Keratinocyte (primary cell): ENCODE results near the gene WDR82. TPM values are rescaled to one million over a fixed set of nuclear protein-coding genes. Genes with fewer than 3 reads are reported as not detected.
A peak's percentile ranks its signal among the peaks of the same experiment; 100 is the strongest.

Experiments
- DNase-seq: peaks from one replicate; pipeline ENCODE4 v3.0.0-alpha.2; 2011; ENCODE audit warnings: low read depth, missing footprints, low spot score
- FAIRE-seq: peaks from 2 replicates; lab custom pipeline; 2011; peaks lifted over from hg19 to GRCh38; lab: Jason Lieb, UNC
- H2AFZ ChIP-seq: 2 replicates; pipeline ENCODE4 v1.6.0; 2012; ENCODE audit warnings: low read length, control low read depth, inconsistent platforms; ENCODE audit not compliant: control insufficient read depth
- H3K27ac ChIP-seq: 2 replicates; pipeline ENCODE4 v1.5.1; 2011; ENCODE audit warnings: low read length; ENCODE audit not compliant: control insufficient read depth, insufficient read depth
- H3K27me3 ChIP-seq: 3 replicates; pipeline ENCODE4 v1.6.0; 2011; ENCODE audit warnings: low read length; ENCODE audit not compliant: control insufficient read depth, insufficient read depth; ENCODE audit errors: extremely low read depth
- H3K36me3 ChIP-seq, 2 experiments: 2 replicates in 1 of 2; 3 replicates in 1 of 2; pipeline ENCODE4 v1.5.1; 2011; ENCODE audit warnings: low read length in 2 of 2, mild to moderate bottlenecking in 1 of 2; ENCODE audit not compliant: control insufficient read depth in 2 of 2, insufficient read depth in 2 of 2; ENCODE audit errors: extremely low read depth in 1 of 2
- H3K4me1 ChIP-seq: 3 replicates; pipeline ENCODE4 v1.5.1; 2011; ENCODE audit warnings: low read length; ENCODE audit not compliant: control insufficient read depth, insufficient read depth; ENCODE audit errors: extremely low read depth
- H3K4me2 ChIP-seq: 3 replicates; pipeline ENCODE4 v1.6.0; 2011; ENCODE audit warnings: low read depth, low read length; ENCODE audit not compliant: control insufficient read depth, insufficient read depth; ENCODE audit errors: extremely low read depth
- H3K4me3 ChIP-seq, 3 experiments: fragments of 200-600 bp in 1 of 3; sonication (generic) in 1 of 3; 2 replicates in 2 of 3; 3 replicates in 1 of 3; pipeline ENCODE4 v1.5.1; 2011 to 2016; ENCODE audit warnings: low read length in 3 of 3, mild to moderate bottlenecking in 3 of 3, control low read depth in 2 of 3, inconsistent platforms in 1 of 3, low read depth in 1 of 3, mixed read lengths in 1 of 3, mixed run types in 1 of 3, moderate library complexity in 1 of 3; ENCODE audit not compliant: control insufficient read depth in 2 of 3, insufficient read depth in 2 of 3; ENCODE audit errors: extremely low read depth in 1 of 3
- H3K79me2 ChIP-seq: 2 replicates; pipeline ENCODE4 v1.6.0; 2012; ENCODE audit warnings: low read length; ENCODE audit not compliant: control insufficient read depth, insufficient read depth
- H3K9ac ChIP-seq: 3 replicates; pipeline ENCODE4 v1.6.0; 2011; ENCODE audit warnings: low read length; ENCODE audit not compliant: control insufficient read depth, insufficient read depth; ENCODE audit errors: extremely low read depth
- H3K9me1 ChIP-seq: 3 replicates; pipeline ENCODE4 v1.6.0; 2011; ENCODE audit warnings: low read length; ENCODE audit not compliant: control insufficient read depth, insufficient read depth; ENCODE audit errors: extremely low read depth
- H3K9me3 ChIP-seq: 2 replicates; pipeline ENCODE4 v1.5.1; 2012; ENCODE audit warnings: low read depth, low read length; ENCODE audit not compliant: control insufficient read depth
- H4K20me1 ChIP-seq: 3 replicates; pipeline ENCODE4 v1.6.0; 2011; ENCODE audit warnings: low read length; ENCODE audit not compliant: control insufficient read depth, insufficient read depth; ENCODE audit errors: extremely low read depth
- EZH2 ChIP-seq: IDR thresholded peaks from one replicate; pipeline ENCODE4 v1.6.1; 2012; ENCODE audit warnings: inconsistent platforms, mild to moderate bottlenecking, low read length, moderate library complexity
- dilution Hi-C: fragments of 300-500 bp; cut with MboI; formaldehyde crosslinking; loops from one replicate; pipeline ENCODE4 v1.7.0; 2020; ENCODE audit warnings: low sequenced_read_pairs; ENCODE audit not compliant: extremely low pct_ligation_motif_present
- polyA plus RNA-seq, 5 experiments: library from polyadenylated mRNA; depleted of rRNA in 3 of 5; stranded (reverse) in 3 of 5; stranded (forward) in 1 of 5; unstranded in 1 of 5; fragments of >200 nt; gene quantifications; 1 replicate in 1 of 5; 2 replicates in 3 of 5; 3 replicates in 1 of 5; pipeline versions ENCODE4 v1.2.1 to v1.2.3, GENCODE V29; 2011 to 2012; ENCODE audit warnings: missing spikeins in 2 of 5, low read depth in 1 of 5, low replicate concordance in 1 of 5
- TF ChIP-seq, protein P1 (sequence below), 3 experiments: IDR thresholded peaks in 1 of 3; conservative IDR thresholded peaks in 1 of 3; optimal IDR thresholded peaks in 1 of 3; 2 replicates in 2 of 3; 3 replicates in 1 of 3; pipeline versions ENCODE3 to v1.5.1; 2011; ENCODE audit warnings: low read length in 3 of 3, mild to moderate bottlenecking in 3 of 3, moderate library complexity in 2 of 3, control low read depth in 1 of 3, inconsistent platforms in 1 of 3; ENCODE audit not compliant: insufficient read depth in 2 of 3; ENCODE audit errors: extremely low read depth in 1 of 3

WDR82 gene
- polyA plus RNA-seq, 1 donor (not counting 4 experiments of a cell fraction or from before 2014, with no cell fraction given) = 75.1 TPM

DNA sequence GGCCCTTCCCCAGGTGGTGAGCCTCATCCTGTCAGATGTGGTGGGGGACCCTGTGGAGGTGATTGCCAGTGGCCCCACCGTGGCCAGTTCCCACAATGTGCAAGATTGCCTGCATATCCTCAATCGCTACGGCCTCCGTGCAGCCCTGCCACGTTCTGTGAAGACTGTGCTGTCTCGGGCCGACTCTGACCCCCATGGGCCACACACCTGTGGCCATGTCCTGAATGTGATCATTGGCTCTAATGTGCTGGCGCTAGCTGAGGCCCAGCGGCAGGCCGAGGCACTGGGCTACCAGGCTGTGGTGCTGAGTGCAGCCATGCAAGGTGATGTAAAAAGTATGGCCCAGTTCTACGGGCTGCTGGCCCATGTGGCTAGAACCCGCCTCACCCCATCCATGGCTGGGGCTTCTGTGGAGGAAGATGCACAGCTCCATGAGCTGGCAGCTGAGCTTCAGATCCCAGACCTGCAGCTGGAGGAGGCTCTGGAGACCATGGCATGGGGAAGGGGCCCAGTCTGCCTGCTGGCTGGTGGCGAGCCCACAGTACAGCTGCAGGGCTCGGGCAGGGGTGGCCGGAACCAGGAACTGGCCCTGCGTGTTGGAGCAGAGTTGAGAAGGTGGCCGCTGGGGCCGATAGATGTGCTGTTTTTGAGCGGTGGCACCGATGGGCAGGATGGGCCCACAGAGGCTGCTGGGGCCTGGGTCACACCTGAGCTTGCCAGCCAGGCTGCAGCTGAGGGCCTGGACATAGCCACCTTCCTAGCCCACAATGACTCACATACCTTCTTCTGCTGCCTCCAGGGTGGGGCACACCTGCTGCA lies 14.0 kb upstream of the WDR82 start:
- Histone ChIP-seq H4K20me1 (no peaks in the 10 kb centered on the region), H3K36me3 (peaks cover 5 to 9% of the 10 kb centered on the region in 2 experiments), H3K4me3 (no peak overlapping the region), H3K79me2 (peaks cover 2% of the 10 kb centered on the region), H2AFZ (no peak overlapping the region), H3K4me2 (no peak overlapping the region), H3K9me1 (no peaks in the 10 kb centered on the region), H3K9me3 (no peaks in the 10 kb centered on the region), H3K9ac (no peak overlapping the region), H3K4me1 (peaks cover 4% of the 10 kb centered on the region), H3K27me3 (no peaks in the 10 kb centered on the region), H3K27ac (no peak overlapping the region)
- FAIRE-seq (no peak), DNase-seq (no peak)
- dilution Hi-C loops = no loop called here
- TF ChIP-seq, protein P1, sequence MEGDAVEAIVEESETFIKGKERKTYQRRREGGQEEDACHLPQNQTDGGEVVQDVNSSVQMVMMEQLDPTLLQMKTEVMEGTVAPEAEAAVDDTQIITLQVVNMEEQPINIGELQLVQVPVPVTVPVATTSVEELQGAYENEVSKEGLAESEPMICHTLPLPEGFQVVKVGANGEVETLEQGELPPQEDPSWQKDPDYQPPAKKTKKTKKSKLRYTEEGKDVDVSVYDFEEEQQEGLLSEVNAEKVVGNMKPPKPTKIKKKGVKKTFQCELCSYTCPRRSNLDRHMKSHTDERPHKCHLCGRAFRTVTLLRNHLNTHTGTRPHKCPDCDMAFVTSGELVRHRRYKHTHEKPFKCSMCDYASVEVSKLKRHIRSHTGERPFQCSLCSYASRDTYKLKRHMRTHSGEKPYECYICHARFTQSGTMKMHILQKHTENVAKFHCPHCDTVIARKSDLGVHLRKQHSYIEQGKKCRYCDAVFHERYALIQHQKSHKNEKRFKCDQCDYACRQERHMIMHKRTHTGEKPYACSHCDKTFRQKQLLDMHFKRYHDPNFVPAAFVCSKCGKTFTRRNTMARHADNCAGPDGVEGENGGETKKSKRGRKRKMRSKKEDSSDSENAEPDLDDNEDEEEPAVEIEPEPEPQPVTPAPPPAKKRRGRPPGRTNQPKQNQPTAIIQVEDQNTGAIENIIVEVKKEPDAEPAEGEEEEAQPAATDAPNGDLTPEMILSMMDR (optimal IDR thresholded peaks at IDR 0.05 in 1 of 3, IDR thresholded peaks at IDR 0.05 in 1 of 3, conservative IDR thresholded peaks at IDR 0.05 in 1 of 3; ENCODE audit: extremely low read depth in 1 of 3, insufficient read depth in 2 of 3, low read length in 3 of 3) = no peak
- no peak for TF ChIP-seq EZH2

DNA sequence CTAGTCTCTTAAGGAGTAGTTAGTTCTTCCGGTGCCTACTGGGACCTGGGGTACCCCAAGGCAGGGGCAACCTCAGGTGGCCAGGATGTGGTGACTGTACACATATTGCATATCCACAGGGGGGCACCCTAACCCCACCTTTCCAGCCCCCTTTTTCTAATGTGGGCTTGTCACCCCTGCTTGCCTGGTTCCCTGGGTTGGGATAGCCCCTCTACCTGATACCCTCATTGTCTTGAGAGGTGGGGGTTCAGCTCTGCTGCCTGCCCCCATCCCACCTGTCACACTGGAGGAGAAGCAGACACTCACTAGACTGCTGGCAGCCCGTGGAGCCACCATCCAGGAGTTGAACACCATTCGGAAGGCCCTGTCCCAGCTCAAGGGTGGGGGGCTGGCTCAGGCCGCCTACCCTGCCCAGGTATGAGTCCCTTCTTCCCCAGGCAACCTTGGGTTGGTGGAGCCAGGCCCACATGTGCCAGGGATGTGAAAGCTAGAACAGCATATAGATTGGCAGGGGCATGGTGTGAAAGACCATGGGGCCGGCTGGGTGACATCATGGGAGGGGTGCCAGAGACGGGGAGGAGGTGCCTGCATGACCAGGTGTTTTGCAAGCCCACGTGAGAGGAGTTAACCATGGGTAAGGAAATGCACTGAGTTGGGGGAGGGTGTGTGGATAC lies 13.2 kb upstream of the WDR82 start:
- Histone ChIP-seq H2AFZ (no peak overlapping the region), H3K27ac (no peak overlapping the region), H3K4me1 (peaks cover 8% of the 10 kb centered on the region), H3K27me3 (no peaks in the 10 kb centered on the region), H3K79me2 (peaks cover 7% of the 10 kb centered on the region), H3K9me3 (no peaks in the 10 kb centered on the region), H3K4me3 (no peak overlapping the region), H3K36me3 (peaks cover 5 to 9% of the 10 kb centered on the region in 2 experiments), H3K9me1 (no peaks in the 10 kb centered on the region), H4K20me1 (no peaks in the 10 kb centered on the region), H3K9ac (no peak overlapping the region), H3K4me2 (no peak overlapping the region)
- dilution Hi-C loops = no loop called here
- TF ChIP-seq, protein P1 (optimal IDR thresholded peaks at IDR 0.05 in 1 of 3, IDR thresholded peaks at IDR 0.05 in 1 of 3, conservative IDR thresholded peaks at IDR 0.05 in 1 of 3; ENCODE audit: extremely low read depth in 1 of 3, insufficient read depth in 2 of 3, low read length in 3 of 3) = peak in 2 of 3 experiments; percentile 45 to 50
- no peak for TF ChIP-seq EZH2
- DNase-seq (no peak), FAIRE-seq (no peak)
